ENCODE results near the gene MCM9. TPM values are rescaled to one million over a fixed set of nuclear protein-coding genes. Genes with fewer than 3 reads are reported as not detected.

The MCM9 gene
- total RNA-seq, 2 donors from 2014 or later = 17.8 to 21.2 TPM

DNA sequence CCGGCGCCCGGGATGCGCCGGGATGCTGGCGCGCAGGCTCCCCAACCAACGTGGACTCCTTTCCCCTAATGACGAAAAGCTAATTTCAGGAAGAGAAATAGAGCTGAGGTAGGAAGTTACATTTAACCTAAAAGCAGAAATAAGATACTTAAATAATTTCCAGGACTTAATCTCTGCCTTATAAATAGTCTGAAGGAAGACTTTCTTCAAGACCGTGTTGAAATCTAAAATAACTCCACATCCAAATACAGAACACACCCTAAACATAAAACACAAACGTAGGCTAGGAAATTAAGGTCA, 39.7 kb downstream of the MCM9 start:
- H3K36me3 Mint-ChIP-seq (ENCODE audit: low read depth) = peaks cover 15% of the 10 kb centered on the region

DNA sequence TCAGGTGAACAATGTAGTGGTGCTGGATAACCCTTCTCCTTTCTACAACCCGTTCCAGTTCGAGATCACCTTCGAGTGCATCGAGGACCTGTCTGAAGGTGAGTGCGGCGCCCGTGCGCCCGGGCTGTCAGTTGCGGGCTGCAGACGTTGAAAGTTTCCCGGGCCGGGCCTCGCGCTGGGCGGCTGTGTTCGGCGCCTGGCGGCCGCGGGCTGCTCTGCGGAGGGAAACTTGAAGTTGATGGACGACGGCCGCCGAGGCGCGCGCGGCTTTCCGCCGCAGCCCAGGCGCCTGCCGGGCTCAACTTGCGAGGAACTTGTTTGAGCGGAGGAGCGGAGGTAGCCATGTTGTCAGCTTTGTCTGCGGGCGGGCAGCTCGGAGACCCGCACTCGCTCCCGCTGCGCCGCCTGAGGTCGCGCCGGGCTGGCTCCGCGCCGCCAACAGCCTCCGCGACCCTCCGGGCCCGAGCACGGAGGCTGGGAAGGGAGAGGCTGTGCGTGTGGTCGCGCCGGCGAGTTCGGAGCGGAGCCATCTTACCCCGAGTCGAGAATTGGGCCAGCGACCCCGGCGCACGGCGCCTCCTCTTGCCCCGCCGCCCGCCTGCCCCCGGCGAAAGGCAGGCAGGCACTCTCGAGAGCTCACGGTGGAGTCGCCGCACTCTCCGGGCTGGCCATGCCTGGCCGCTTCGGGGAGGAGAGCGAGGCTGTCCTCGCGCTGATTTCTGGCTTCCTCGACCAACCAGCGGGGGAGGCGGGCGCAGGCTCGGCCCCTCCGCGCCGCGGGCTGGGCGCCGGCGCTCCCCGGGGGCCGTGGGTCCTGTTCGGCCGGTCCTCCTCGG, 40.3 kb downstream of the MCM9 start:
- Histone ChIP-seq H3K4me1 (ENCODE audit: control insufficient read depth, insufficient read depth, low read length) (peaks cover 8% of the 10 kb centered on the region), H3K36me3 (ENCODE audit: control insufficient read depth, insufficient read depth, low read length) (peaks cover 19% of the 10 kb centered on the region), H3K9me3 (ENCODE audit: control insufficient read depth, low read length) (no peaks in the 10 kb centered on the region), H3K4me3 (ENCODE audit: low read length) (peak overlapping the region; percentile 96), H3K27ac (ENCODE audit: low read depth, low read length) (peak overlapping the region; percentile 96), H3K27me3 (ENCODE audit: control insufficient read depth, insufficient read depth, low read length, poor library complexity, severe bottlenecking) (no peaks in the 10 kb centered on the region), H3K9ac (ENCODE audit: extremely low read depth, low read length, poor library complexity, severe bottlenecking) (peak overlapping the region; percentile 89)
- Mint-ChIP-seq H3K9me3 (no peaks in the 10 kb centered on the region), H3K27ac (peak overlapping the region; percentile 98), H3K27me3 (ENCODE audit: insufficient read depth) (no peaks in the 10 kb centered on the region), H3K4me3 (peak overlapping the region; percentile 99), H3K36me3 (ENCODE audit: low read depth) (peaks cover 15% of the 10 kb centered on the region), H3K4me1 (peaks cover 45% of the 10 kb centered on the region)
- DNase-seq = peak; percentile 79
- 0 to 1% methylated on average over 36 to 102 of the region's 102 CpGs for WGBS, 2 experiments (ENCODE audit: insufficient coverage in 1 of 2, insufficient read length in 1 of 2)
- TF ChIP-seq, protein P1, sequence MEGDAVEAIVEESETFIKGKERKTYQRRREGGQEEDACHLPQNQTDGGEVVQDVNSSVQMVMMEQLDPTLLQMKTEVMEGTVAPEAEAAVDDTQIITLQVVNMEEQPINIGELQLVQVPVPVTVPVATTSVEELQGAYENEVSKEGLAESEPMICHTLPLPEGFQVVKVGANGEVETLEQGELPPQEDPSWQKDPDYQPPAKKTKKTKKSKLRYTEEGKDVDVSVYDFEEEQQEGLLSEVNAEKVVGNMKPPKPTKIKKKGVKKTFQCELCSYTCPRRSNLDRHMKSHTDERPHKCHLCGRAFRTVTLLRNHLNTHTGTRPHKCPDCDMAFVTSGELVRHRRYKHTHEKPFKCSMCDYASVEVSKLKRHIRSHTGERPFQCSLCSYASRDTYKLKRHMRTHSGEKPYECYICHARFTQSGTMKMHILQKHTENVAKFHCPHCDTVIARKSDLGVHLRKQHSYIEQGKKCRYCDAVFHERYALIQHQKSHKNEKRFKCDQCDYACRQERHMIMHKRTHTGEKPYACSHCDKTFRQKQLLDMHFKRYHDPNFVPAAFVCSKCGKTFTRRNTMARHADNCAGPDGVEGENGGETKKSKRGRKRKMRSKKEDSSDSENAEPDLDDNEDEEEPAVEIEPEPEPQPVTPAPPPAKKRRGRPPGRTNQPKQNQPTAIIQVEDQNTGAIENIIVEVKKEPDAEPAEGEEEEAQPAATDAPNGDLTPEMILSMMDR (conservative IDR thresholded peaks at IDR 0.05) = no peak

More for the DNA sequence above, 39.7 kb downstream of the MCM9 start:
- peak overlapping the region; percentile 96 for H3K4me3 ChIP-seq (ENCODE audit: low read length)
- peaks cover 25% of the 10 kb centered on the region for H3K36me3 ChIP-seq (ENCODE audit: control insufficient read depth, insufficient read depth, low read length)
- Mint-ChIP-seq H3K27ac (peak overlapping the region; percentile 92), H3K4me3 (peak overlapping the region; percentile 99), H3K9me3 (no peaks in the 10 kb centered on the region), H3K4me1 (peaks cover 50% of the 10 kb centered on the region), H3K27me3 (ENCODE audit: insufficient read depth) (no peaks in the 10 kb centered on the region)
- H3K9ac ChIP-seq (ENCODE audit: extremely low read depth, low read length, poor library complexity, severe bottlenecking) = peak overlapping the region; percentile 89
- H3K4me1 ChIP-seq (ENCODE audit: control insufficient read depth, insufficient read depth, low read length) = peaks cover 12% of the 10 kb centered on the region
- TF ChIP-seq, protein P1 (conservative IDR thresholded peaks at IDR 0.05) = no peak
- H3K27ac ChIP-seq (ENCODE audit: low read depth, low read length) = peak overlapping the region; percentile 96
- no peak for DNase-seq
- no peaks in the 10 kb centered on the region for H3K9me3 ChIP-seq (ENCODE audit: control insufficient read depth, low read length)
- H3K27me3 ChIP-seq (ENCODE audit: control insufficient read depth, insufficient read depth, low read length, poor library complexity, severe bottlenecking) = no peaks in the 10 kb centered on the region
- WGBS, 2 experiments (ENCODE audit: insufficient coverage in 1 of 2, insufficient read length in 1 of 2) = 0 to 2% methylated on average over 3 to 10 of the region's 11 CpGs

DNA sequence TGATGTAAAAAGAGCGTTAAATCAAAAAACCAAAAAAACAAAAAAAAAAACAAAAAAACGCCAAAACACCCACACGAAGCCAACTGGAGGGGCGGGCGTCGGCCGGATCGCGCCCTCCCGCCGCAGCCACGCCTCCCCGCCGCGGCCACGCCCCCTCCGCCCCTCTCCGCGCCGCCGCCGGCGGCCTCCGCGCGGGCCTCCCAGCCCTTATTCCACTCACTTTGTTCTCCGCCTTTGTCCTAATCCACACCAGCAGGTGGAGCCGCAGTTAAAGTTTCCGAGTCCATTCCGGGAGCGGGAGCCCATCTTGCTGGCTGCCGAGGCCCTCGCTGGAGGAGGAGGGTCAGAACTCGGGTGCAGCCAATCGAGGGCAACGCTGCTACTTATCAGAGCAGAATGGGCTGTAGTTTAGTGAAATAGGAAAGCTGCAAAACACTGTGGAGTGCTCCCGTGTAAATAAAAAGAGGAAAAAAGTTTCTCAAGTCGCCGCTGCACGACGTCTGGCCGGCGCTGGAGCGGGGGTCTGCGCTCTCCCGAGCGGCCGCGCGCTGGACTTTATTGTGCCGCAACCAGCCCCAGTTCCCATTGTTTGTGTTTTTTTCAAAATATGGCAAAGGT, 41.0 kb downstream of the MCM9 start, which contains the start of gene ASF1A:
ASF1A (plus strand) TSS at position 346 of the 618 bp plus-strand sequence; CDS start at position 608, 262 bp downstream.
- Mint-ChIP-seq H3K4me1 (peaks cover 40% of the 10 kb centered on the region), H3K27me3 (ENCODE audit: insufficient read depth) (no peaks in the 10 kb centered on the region), H3K27ac (peak within 1 kb of the TSS; percentile 98), H3K36me3 (ENCODE audit: low read depth) (peaks cover 13% of the 10 kb centered on the region), H3K9me3 (no peaks in the 10 kb centered on the region), H3K4me3 (peak within 1 kb of the TSS; percentile 99)
- Histone ChIP-seq H3K9ac (ENCODE audit: extremely low read depth, low read length, poor library complexity, severe bottlenecking) (peak within 1 kb of the TSS; percentile 89), H3K36me3 (ENCODE audit: control insufficient read depth, insufficient read depth, low read length) (peaks cover 12% of the 10 kb centered on the region), H3K27ac (ENCODE audit: low read depth, low read length) (peak within 1 kb of the TSS; percentile 96), H3K27me3 (ENCODE audit: control insufficient read depth, insufficient read depth, low read length, poor library complexity, severe bottlenecking) (no peaks in the 10 kb centered on the region), H3K4me3 (ENCODE audit: low read length) (peak within 1 kb of the TSS; percentile 96), H3K4me1 (ENCODE audit: control insufficient read depth, insufficient read depth, low read length) (peaks cover 7% of the 10 kb centered on the region), H3K9me3 (ENCODE audit: control insufficient read depth, low read length) (no peaks in the 10 kb centered on the region)
- TF ChIP-seq, protein P1 (conservative IDR thresholded peaks at IDR 0.05) = peak; percentile 73
- WGBS, 2 experiments (ENCODE audit: insufficient coverage in 1 of 2, insufficient read length in 1 of 2) = 0 to 2% methylated on average over 20 to 51 of the region's 51 CpGs
- peak; percentile 99 for DNase-seq
